H1 (cell line): ENCODE data around the gene CNTN6. TPM values are rescaled to one million over a fixed set of nuclear protein-coding genes. Genes with fewer than 3 reads are reported as not detected.

Source experiments
- CTCF ChIA-PET: fragments of 300-600 bp; sonication (Branson Sonifier 250); formaldehyde crosslinking; loops from one replicate; lab custom pipeline; 2021; ENCODE audit not compliant: partially characterized antibody; lab: Charles Lee
- POLR2A ChIA-PET: fragments of 300-600 bp; sonication (Branson Sonifier 250); formaldehyde crosslinking; loops from one replicate; lab custom pipeline; 2021; ENCODE audit warnings: inconsistent platforms; ENCODE audit not compliant: partially characterized antibody; lab: Charles Lee
- DNase-seq, 2 experiments: peaks; one replicate each; pipeline versions ENCODE4 v3.0.0 to v3.0.0-alpha.2; 2010 to 2022; ENCODE audit warnings: low spot score in 2 of 2, low read depth in 1 of 2, mixed read lengths in 1 of 2
- FAIRE-seq: peaks from 2 replicates; lab custom pipeline; 2011; peaks lifted over from hg19 to GRCh38; lab: Jason Lieb, UNC
- H2AFZ ChIP-seq: 2 replicates; pipeline ENCODE4 v1.8.1; 2012; ENCODE audit warnings: low read length, inconsistent platforms
- H2AK5ac ChIP-seq: 2 replicates; pipeline ENCODE4 v1.6.1; 2013; ENCODE audit warnings: low read depth, low read length
- H2BK120ac ChIP-seq: replicated peaks from 2 replicates; pipeline ENCODE3; 2013; ENCODE audit warnings: low read depth, low read length, inconsistent platforms
- H2BK12ac ChIP-seq: 2 replicates; pipeline ENCODE4 v1.6.1; 2013; ENCODE audit warnings: low read depth, low read length
- H2BK15ac ChIP-seq: 2 replicates; pipeline ENCODE4 v1.6.1; 2013; ENCODE audit warnings: low read length
- H2BK20ac ChIP-seq: 2 replicates; pipeline ENCODE4 v1.6.1; 2013; ENCODE audit warnings: low read length
- H2BK5ac ChIP-seq: 2 replicates; pipeline ENCODE4 v1.6.1; 2013; ENCODE audit warnings: low read depth, low read length
- H3K14ac ChIP-seq: 2 replicates; pipeline ENCODE4 v1.6.1; 2013; ENCODE audit warnings: inconsistent platforms; ENCODE audit not compliant: insufficient read length
- H3K18ac ChIP-seq: 2 replicates; pipeline ENCODE4 v1.6.1; 2013; ENCODE audit warnings: low read length; ENCODE audit errors: extremely low read depth
- H3K23ac ChIP-seq: 2 replicates; pipeline ENCODE4 v1.6.1; 2013; ENCODE audit warnings: inconsistent platforms; ENCODE audit not compliant: insufficient read length
- H3K23me2 ChIP-seq: 2 replicates; pipeline ENCODE4 v1.6.1; 2013; ENCODE audit warnings: low read depth, low read length
- H3K27ac ChIP-seq: 2 replicates; pipeline ENCODE4 v1.6.1; 2011; ENCODE audit warnings: low read depth, low read length, inconsistent platforms
- H3K27me3 ChIP-seq, 4 experiments: replicated peaks in 1 of 4; 1 replicate in 1 of 4; 2 replicates in 3 of 4; pipeline versions ENCODE4 v1.6.1 to v1.8.1; 2011 to 2013; ENCODE audit warnings: low read length in 3 of 4, mild to moderate bottlenecking in 3 of 4, inconsistent platforms in 2 of 4, mixed read lengths in 2 of 4, moderate library complexity in 1 of 4; ENCODE audit not compliant: control insufficient read depth in 3 of 4, insufficient read depth in 3 of 4; ENCODE audit errors: extremely low read depth in 1 of 4
- H3K36me3 ChIP-seq, 4 experiments: 2 replicates each; pipeline versions ENCODE4 v1.6.1 to v1.8.1; 2011 to 2013; ENCODE audit warnings: mild to moderate bottlenecking in 4 of 4, low read length in 3 of 4, moderate library complexity in 2 of 4, control low read depth in 1 of 4, inconsistent platforms in 1 of 4; ENCODE audit not compliant: insufficient read depth in 4 of 4, control insufficient read depth in 2 of 4
- H3K4ac ChIP-seq: replicated peaks from 2 replicates; pipeline ENCODE3; 2013; ENCODE audit warnings: low read length, low read depth, mixed read lengths, inconsistent platforms; ENCODE audit not compliant: insufficient read length
- H3K4me1 ChIP-seq, 4 experiments: replicated peaks in 1 of 4; 1 replicate in 1 of 4; 2 replicates in 3 of 4; pipeline versions ENCODE4 v1.6.1 to v1.8.1; 2011 to 2013; ENCODE audit warnings: low read length in 3 of 4, inconsistent platforms in 2 of 4, mixed read lengths in 1 of 4; ENCODE audit not compliant: insufficient read depth in 4 of 4, control insufficient read depth in 3 of 4
- H3K4me2 ChIP-seq, 2 experiments: 2 replicates each; pipeline versions ENCODE4 v1.6.1 to v1.8.1; 2011 to 2013; ENCODE audit warnings: low read depth in 2 of 2, low read length in 2 of 2, control low read depth in 1 of 2, inconsistent platforms in 1 of 2, mild to moderate bottlenecking in 1 of 2; ENCODE audit not compliant: insufficient read depth in 1 of 2
- H3K4me3 ChIP-seq, 4 experiments: fragments of 200-600, 300-600 bp in 1 of 4; sonication (generic), shearing (Covaris generic), sonication (Bioruptor Twin) in 1 of 4; 2 replicates each; pipeline versions ENCODE4 v1.5.1 to v1.8.1; 2011 to 2016; ENCODE audit warnings: low read length in 4 of 4, low read depth in 3 of 4, control low read depth in 2 of 4, inconsistent platforms in 2 of 4, mild to moderate bottlenecking in 2 of 4, mixed read lengths in 1 of 4, moderate library complexity in 1 of 4; ENCODE audit not compliant: insufficient read depth in 2 of 4; ENCODE audit errors: extremely low read depth in 1 of 4
- H3K56ac ChIP-seq: replicated peaks from 2 replicates; pipeline ENCODE3; 2013; ENCODE audit warnings: low read depth, mild to moderate bottlenecking, mixed read lengths, low read length, inconsistent platforms; ENCODE audit not compliant: insufficient read length
- H3K79me1 ChIP-seq: 2 replicates; pipeline ENCODE4 v1.6.1; 2013; ENCODE audit warnings: low read depth, low read length, control low read depth
- H3K79me2 ChIP-seq, 2 experiments: 2 replicates each; pipeline versions ENCODE4 v1.6.1 to v1.8.1; 2012 to 2013; ENCODE audit warnings: low read length in 2 of 2, mild to moderate bottlenecking in 2 of 2, inconsistent platforms in 1 of 2; ENCODE audit not compliant: insufficient read depth in 2 of 2, control insufficient read depth in 1 of 2
- H3K9ac ChIP-seq, 4 experiments: replicated peaks in 1 of 4; 1 replicate in 1 of 4; 2 replicates in 3 of 4; pipeline versions ENCODE4 v1.6.1 to v1.8.1; 2011 to 2013; ENCODE audit warnings: low read depth in 3 of 4, low read length in 3 of 4, control low read depth in 2 of 4, mild to moderate bottlenecking in 2 of 4, moderate library complexity in 2 of 4, inconsistent platforms in 1 of 4; ENCODE audit errors: extremely low read depth in 1 of 4
- H3K9me3 ChIP-seq, 2 experiments: 2 replicates each; pipeline versions ENCODE4 v1.6.1 to v1.8.1; 2012 to 2013; ENCODE audit warnings: mild to moderate bottlenecking in 2 of 2, moderate library complexity in 2 of 2, control low read depth in 1 of 2, inconsistent platforms in 1 of 2, low read depth in 1 of 2, low read length in 1 of 2, mixed read lengths in 1 of 2; ENCODE audit not compliant: insufficient read depth in 2 of 2
- H4K20me1 ChIP-seq, 2 experiments: replicated peaks in 1 of 2; 2 replicates each; pipeline versions ENCODE3 to v1.8.1; 2011 to 2013; ENCODE audit warnings: inconsistent platforms in 2 of 2, low read length in 2 of 2, mild to moderate bottlenecking in 1 of 2; ENCODE audit not compliant: insufficient read depth in 2 of 2, control insufficient read depth in 1 of 2
- H4K5ac ChIP-seq: 2 replicates; pipeline ENCODE4 v1.6.1; 2013; ENCODE audit warnings: low read length, low read depth, mixed read lengths, inconsistent platforms; ENCODE audit not compliant: insufficient read length
- H4K8ac ChIP-seq: 2 replicates; pipeline ENCODE4 v1.8.0; 2013; ENCODE audit warnings: mild to moderate bottlenecking, moderate library complexity, low read length, inconsistent platforms; ENCODE audit not compliant: insufficient read depth; ENCODE audit errors: extremely low read depth
- H4K91ac ChIP-seq: replicated peaks from 2 replicates; pipeline ENCODE3; 2013; ENCODE audit warnings: low read length, mixed read lengths, inconsistent platforms; ENCODE audit not compliant: insufficient read length
- POU5F1 ChIP-seq: IDR thresholded peaks from 2 replicates; pipeline ENCODE4 v1.6.1; 2011; ENCODE audit warnings: low read depth, mild to moderate bottlenecking, low read length, moderate library complexity
- WGBS, 2 experiments: shearing (Covaris generic) in 1 of 2; methylation state at CpG; one replicate each; pipeline versions ENCODE4 v1.1.6 to v1.1.7; 2013 to 2015; ENCODE audit warnings: low lambda C conversion rate in 2 of 2, mixed read lengths in 2 of 2, inconsistent platforms in 1 of 2, low coverage in 1 of 2, missing lambda C conversion rate in 1 of 2; ENCODE audit not compliant: insufficient replicate concordance in 2 of 2, insufficient coverage in 1 of 2, insufficient read length in 1 of 2; ENCODE audit errors: extremely low coverage in 1 of 2, missing lambda C conversion rate in 1 of 2; 5-methylcytosine and 5-hydroxymethylcytosine counted together
- polyA plus RNA-seq, 7 experiments: library from polyadenylated mRNA; depleted of rRNA in 3 of 7; stranded (reverse) in 5 of 7; unstranded in 2 of 7; fragments of >200 nt in 5 of 7; fragments of 200-250 nt in 2 of 7; gene quantifications; 1 replicate in 5 of 7; 2 replicates in 1 of 7; 4 replicates in 1 of 7; pipeline versions ENCODE4 v1.2.1 to v1.2.3, GENCODE V29; 2011 to 2013; ENCODE audit warnings: missing spikeins in 2 of 7, mixed read lengths in 2 of 7
- total RNA-seq: library from RNA; stranded (reverse); fragmentation: NEBNext Ultra II Directional; extraction: Animal tissue kit (Norgen Biotek cat#: 25700); gene quantifications from 2 replicates; pipeline ENCODE4 v1.2.1, GENCODE V29; 2021

CNTN6 gene
- total and polyA plus RNA-seq, 2 of the 8 experiments (the other 6 are each of a cell fraction or from before 2014, with no cell fraction given) = not detected

GRCh38 chr3:1092061-1092460, 763 bp upstream of the CNTN6 start:
- no peak overlapping the region for H3K23ac ChIP-seq
- H3K18ac ChIP-seq = no peak overlapping the region
- no peaks in the 10 kb centered on the region for H3K79me1 ChIP-seq
- H3K4me1 ChIP-seq = peaks cover 0 to 5% (median 2%) of the 10 kb centered on the region in 4 experiments; a peak in 3 of 7 replicates
- H3K23me2 ChIP-seq = no peaks in the 10 kb centered on the region
- FAIRE-seq (no peak), DNase-seq (no peak)
- H3K9me3 ChIP-seq = no peaks in the 10 kb centered on the region
- H2BK12ac ChIP-seq = no peak overlapping the region
- no peak overlapping the region for H2AK5ac ChIP-seq
- H4K20me1 ChIP-seq = no peaks in the 10 kb centered on the region
- no peak overlapping the region for H2BK5ac ChIP-seq
- no peak overlapping the region for H2BK20ac ChIP-seq
- no peak overlapping the region for H4K8ac ChIP-seq
- ChIA-PET CTCF (interaction anchor here (0.9 to 1.9 kb wide), 7 partner anchors 9 to 347 kb away, joined by 3 to 6 read pairs (median 3); no protein-coding TSS in a partner anchor), POLR2A (no interaction called here)
- H3K4me2 ChIP-seq = no peak overlapping the region
- no peak overlapping the region for H4K5ac ChIP-seq
- H3K79me2 ChIP-seq = no peaks in the 10 kb centered on the region
- no peaks in the 10 kb centered on the region for H3K36me3 ChIP-seq
- no peak overlapping the region for H3K4ac ChIP-seq
- H3K4me3 ChIP-seq = no peak overlapping the region
- H2AFZ ChIP-seq = no peak overlapping the region
- 93% methylated on average over 2 of the region's 2 CpGs; no CpG with 5 or more reads in 1 of the 2 experiments for WGBS, 2 experiments
- no peak overlapping the region for H3K27ac ChIP-seq
- no peak for TF ChIP-seq POU5F1
- no peak overlapping the region for H3K9ac ChIP-seq
- H3K27me3 ChIP-seq = no peaks in the 10 kb centered on the region
- H3K56ac ChIP-seq = no peak overlapping the region
- H2BK15ac ChIP-seq = no peak overlapping the region
- no peak overlapping the region for H4K91ac ChIP-seq
- H2BK120ac ChIP-seq = no peak overlapping the region
- H3K14ac ChIP-seq = no peak overlapping the region
